Mesenchymal stem cell (in vitro differentiated cells and primary cell): ENCODE measurements around the gene CAMTA1.

Experiments
- DNase-seq: peaks from one replicate; pipeline ENCODE4 v3.0.0-alpha.2; 2013
- H2AFZ ChIP-seq: one replicate; pipeline ENCODE4 v1.6.1; 2013; ENCODE audit warnings: low read depth, mild to moderate bottlenecking, control low read depth, inconsistent platforms, low read length, moderate library complexity
- H2AK5ac ChIP-seq: 2 replicates; pipeline ENCODE4 v1.6.1; 2013; ENCODE audit warnings: low read length, moderate library complexity, mild to moderate bottlenecking, inconsistent platforms; ENCODE audit not compliant: severe bottlenecking
- H2BK120ac ChIP-seq: one replicate; pipeline ENCODE4 v1.6.1; 2013; ENCODE audit warnings: low read depth, mild to moderate bottlenecking, inconsistent platforms, low read length, moderate library complexity
- H2BK12ac ChIP-seq, 2 experiments: one replicate each; pipeline ENCODE4 v1.6.1; 2013; ENCODE audit warnings: inconsistent platforms in 2 of 2, low read length in 2 of 2, mild to moderate bottlenecking in 2 of 2, moderate library complexity in 2 of 2, control low read depth in 1 of 2
- H2BK15ac ChIP-seq: one replicate; pipeline ENCODE4 v1.6.1; 2013; ENCODE audit warnings: mild to moderate bottlenecking, low read depth, inconsistent platforms; ENCODE audit not compliant: poor library complexity, severe bottlenecking
- H2BK5ac ChIP-seq: 2 replicates; pipeline ENCODE4 v1.6.1; 2013; ENCODE audit warnings: low read depth, mild to moderate bottlenecking, low read length, control low read depth, inconsistent platforms; ENCODE audit not compliant: poor library complexity, severe bottlenecking
- H3K14ac ChIP-seq, 2 experiments: one replicate each; pipeline ENCODE4 v1.6.1; 2013; ENCODE audit warnings: inconsistent platforms in 2 of 2, low read length in 2 of 2, control low read depth in 1 of 2, mild to moderate bottlenecking in 1 of 2, moderate library complexity in 1 of 2
- H3K18ac ChIP-seq, 2 experiments: one replicate each; pipeline ENCODE4 v1.6.1; 2013; ENCODE audit warnings: inconsistent platforms in 2 of 2, low read length in 2 of 2, control low read depth in 1 of 2, low read depth in 1 of 2, mild to moderate bottlenecking in 1 of 2
- H3K23ac ChIP-seq, 2 experiments: one replicate each; pipeline ENCODE4 v1.6.1; 2013; ENCODE audit warnings: inconsistent platforms in 2 of 2, low read length in 2 of 2, mild to moderate bottlenecking in 2 of 2, moderate library complexity in 2 of 2, control low read depth in 1 of 2
- H3K27ac ChIP-seq: 2 replicates; pipeline ENCODE4 v1.5.1; 2013; ENCODE audit warnings: mild to moderate bottlenecking, moderate library complexity, low read length, control low read depth, inconsistent platforms; ENCODE audit not compliant: poor library complexity, severe bottlenecking
- H3K27me3 ChIP-seq, 2 experiments: 2 replicates each; pipeline versions ENCODE4 v1.6.1 to v1.7.0; 2013; ENCODE audit warnings: low read length in 2 of 2, mild to moderate bottlenecking in 2 of 2, moderate library complexity in 2 of 2, control low read depth in 1 of 2, inconsistent platforms in 1 of 2; ENCODE audit not compliant: control insufficient read depth in 1 of 2, insufficient read depth in 1 of 2
- H3K36me3 ChIP-seq, 2 experiments: 2 replicates each; pipeline versions ENCODE4 v1.6.1 to v1.7.0; 2013; ENCODE audit warnings: low read length in 2 of 2, control low read depth in 1 of 2, inconsistent platforms in 1 of 2, low read depth in 1 of 2, mild to moderate bottlenecking in 1 of 2; ENCODE audit not compliant: insufficient read depth in 2 of 2, control insufficient read depth in 1 of 2
- H3K4ac ChIP-seq, 2 experiments: one replicate each; pipeline ENCODE4 v1.6.1; 2013; ENCODE audit warnings: inconsistent platforms in 2 of 2, low read length in 2 of 2, mild to moderate bottlenecking in 2 of 2, moderate library complexity in 2 of 2, control low read depth in 1 of 2, low read depth in 1 of 2
- H3K4me1 ChIP-seq: 2 replicates; pipeline ENCODE4 v1.6.1; 2013; ENCODE audit warnings: low read depth, low read length, control low read depth; ENCODE audit not compliant: control insufficient read depth, insufficient read depth
- H3K4me2 ChIP-seq: 2 replicates; pipeline ENCODE4 v1.6.1; 2013; ENCODE audit warnings: low read length, mild to moderate bottlenecking, inconsistent platforms; ENCODE audit not compliant: poor library complexity, severe bottlenecking
- H3K4me3 ChIP-seq, 2 experiments: 2 replicates each; pipeline versions ENCODE4 v1.5.1 to v1.7.0; 2013; ENCODE audit warnings: low read length in 2 of 2, mild to moderate bottlenecking in 2 of 2, control low read depth in 1 of 2, low read depth in 1 of 2; ENCODE audit not compliant: insufficient read depth in 1 of 2
- H3K79me1 ChIP-seq: replicated peaks from 2 replicates; pipeline ENCODE4 v1.6.1; 2013; ENCODE audit warnings: mild to moderate bottlenecking, control low read depth, low read length, inconsistent platforms; ENCODE audit not compliant: poor library complexity, severe bottlenecking
- H3K9ac ChIP-seq: 2 replicates; pipeline ENCODE4 v1.7.0; 2013; ENCODE audit warnings: mild to moderate bottlenecking, low read length, moderate library complexity
- H3K9me3 ChIP-seq: 2 replicates; pipeline ENCODE4 v1.7.0; 2013; ENCODE audit warnings: mild to moderate bottlenecking, low read length; ENCODE audit not compliant: control insufficient read depth
- H4K8ac ChIP-seq: one replicate; pipeline ENCODE4 v1.6.1; 2013; ENCODE audit warnings: inconsistent platforms, mild to moderate bottlenecking, low read length, moderate library complexity
- H4K91ac ChIP-seq: one replicate; pipeline ENCODE4 v1.6.1; 2013; ENCODE audit warnings: mild to moderate bottlenecking, low read length, inconsistent platforms
- WGBS: methylation state at CpG from one replicate; pipeline ENCODE4 v1.1.7; 2013; ENCODE audit warnings: mixed read lengths; 5-methylcytosine and 5-hydroxymethylcytosine counted together

The CAMTA1 gene

GRCh38 chr1:7659514-7659913 lies 874.3 kb downstream of the CAMTA1 start:
- Histone ChIP-seq H4K8ac (peak overlapping the region; percentile 9), H3K79me1 (no peaks in the 10 kb centered on the region), H2BK120ac (no peak overlapping the region), H3K14ac (no peak overlapping the region), H3K27ac (no peak overlapping the region), H3K9me3 (no peaks in the 10 kb centered on the region), H4K91ac (no peak overlapping the region), H3K18ac (no peak overlapping the region), H3K4me1 (no peaks in the 10 kb centered on the region), H3K36me3 (peaks cover 0 to 8% of the 10 kb centered on the region in 2 experiments), H3K4ac (no peak overlapping the region), H3K4me3 (no peak overlapping the region), H2BK12ac (no peak overlapping the region), H2AK5ac (no peak overlapping the region), H3K23ac (no peak overlapping the region), H3K27me3 (peaks cover 24 to 40% of the 10 kb centered on the region in 2 experiments), H2BK5ac (no peak overlapping the region), H2BK15ac (no peak overlapping the region), H3K9ac (no peak overlapping the region), H2AFZ (no peak overlapping the region), H3K4me2 (no peak overlapping the region)
- whole genome bisulfite sequencing = 68% methylated on average over 5 of the region's 6 CpGs
- no peak for DNase-seq

- Histone ChIP-seq H2AFZ (no peak overlapping the region), H3K23ac (no peak overlapping the region), H2BK12ac (no peak overlapping the region), H2AK5ac (no peak overlapping the region), H3K4me3 (no peak overlapping the region), H3K27ac (no peak overlapping the region), H4K8ac (no peak overlapping the region), H2BK120ac (no peak overlapping the region), H2BK5ac (no peak overlapping the region), H3K79me1 (no peaks in the 10 kb centered on the region), H2BK15ac (no peak overlapping the region), H3K27me3 (peaks cover 17 to 27% of the 10 kb centered on the region in 2 experiments), H3K9ac (no peak overlapping the region), H3K14ac (no peak overlapping the region), H3K4ac (no peak overlapping the region), H3K18ac (no peak overlapping the region), H3K36me3 (peaks cover 0 to 11% of the 10 kb centered on the region in 2 experiments), H3K9me3 (no peaks in the 10 kb centered on the region), H3K4me2 (no peak overlapping the region), H4K91ac (peak overlapping the region; percentile 6), H3K4me1 (peaks cover 2% of the 10 kb centered on the region)
- 88% methylated on average over 38 of the region's 38 CpGs for WGBS
- no peak for DNase-seq
These were observed 878.3 kb downstream of the CAMTA1 start for GRCh38 chr1:7663451-7664146.

GRCh38 chr1:7664147-7664892 lies 879.1 kb downstream of the CAMTA1 start:
- H3K4ac ChIP-seq = no peak overlapping the region
- H2AK5ac ChIP-seq = no peak overlapping the region
- peaks cover 17 to 25% of the 10 kb centered on the region in 2 experiments for H3K27me3 ChIP-seq
- no peak overlapping the region for H3K27ac ChIP-seq
- H2BK5ac ChIP-seq = no peak overlapping the region
- no peak overlapping the region for H3K4me3 ChIP-seq
- no peak overlapping the region for H2BK15ac ChIP-seq
- peaks cover 2% of the 10 kb centered on the region for H3K4me1 ChIP-seq
- H3K9me3 ChIP-seq = no peaks in the 10 kb centered on the region
- 93% methylated on average over 48 of the region's 48 CpGs for WGBS
- peaks cover 0 to 11% of the 10 kb centered on the region in 2 experiments for H3K36me3 ChIP-seq
- H3K4me2 ChIP-seq = no peak overlapping the region
- no peak overlapping the region for H3K9ac ChIP-seq
- H3K14ac ChIP-seq = no peak overlapping the region
- no peak overlapping the region for H3K23ac ChIP-seq
- H3K18ac ChIP-seq = no peak overlapping the region
- no peak overlapping the region for H4K8ac ChIP-seq
- no peaks in the 10 kb centered on the region for H3K79me1 ChIP-seq
- H2BK12ac ChIP-seq = no peak overlapping the region
- DNase-seq = no peak
- no peak overlapping the region for H4K91ac ChIP-seq
- no peak overlapping the region for H2BK120ac ChIP-seq
- H2AFZ ChIP-seq = no peak overlapping the region

GRCh38 chr1:7664893-7665250 lies 879.6 kb downstream of the CAMTA1 start:
- H2AFZ ChIP-seq = no peak overlapping the region
- no peak for DNase-seq
- H3K9me3 ChIP-seq = no peaks in the 10 kb centered on the region
- no peak overlapping the region for H3K4me2 ChIP-seq
- no peak overlapping the region for H3K9ac ChIP-seq
- no peak overlapping the region for H3K27ac ChIP-seq
- H4K91ac ChIP-seq = no peak overlapping the region
- H3K4ac ChIP-seq = no peak overlapping the region
- no peak overlapping the region for H2AK5ac ChIP-seq
- H2BK5ac ChIP-seq = no peak overlapping the region
- H2BK15ac ChIP-seq = no peak overlapping the region
- H3K14ac ChIP-seq = no peak overlapping the region
- peaks cover 7% of the 10 kb centered on the region for H3K4me1 ChIP-seq
- H2BK12ac ChIP-seq = no peak overlapping the region
- 94% methylated on average over 21 of the region's 21 CpGs for WGBS
- H4K8ac ChIP-seq = no peak overlapping the region
- H3K79me1 ChIP-seq = no peaks in the 10 kb centered on the region
- H3K18ac ChIP-seq = no peak overlapping the region
- H3K27me3 ChIP-seq = peaks cover 19 to 29% of the 10 kb centered on the region in 2 experiments
- no peak overlapping the region for H3K4me3 ChIP-seq
- H3K36me3 ChIP-seq = peaks cover 0 to 11% of the 10 kb centered on the region in 2 experiments
- H3K23ac ChIP-seq = no peak overlapping the region
- H2BK120ac ChIP-seq = no peak overlapping the region
